Endothelial cell of umbilical vein (primary cell): ENCODE results near the gene ZKSCAN3. TPM values are rescaled to one million over a fixed set of nuclear protein-coding genes. Genes with fewer than 3 reads are reported as not detected.

Experiments
- BruUV-seq: library from RNA; stranded (reverse); fragments of 400-500 nt; replicated peaks from 2 replicates; lab custom pipeline; 2021; lab: Mats Ljungman, UMichigan
- CTCF ChIA-PET: fragments of 300-600, 350-600 bp; sonication (Branson Sonifier 250); formaldehyde crosslinking; loops from one replicate; lab custom pipeline; 2021; ENCODE audit warnings: antibody characterized with exemption, inconsistent platforms; lab: Charles Lee
- POLR2A ChIA-PET: fragments of 300-600, 350-600 bp; sonication (Branson Sonifier 250); formaldehyde crosslinking; loops from one replicate; lab custom pipeline; 2021; ENCODE audit warnings: antibody characterized with exemption, inconsistent platforms; lab: Charles Lee
- DNase-seq: peaks from one replicate; pipeline ENCODE4 v3.0.0-alpha.2; 2011; ENCODE audit warnings: low read depth, low spot score
- FAIRE-seq: peaks from 2 replicates; lab custom pipeline; 2011; peaks lifted over from hg19 to GRCh38; lab: Jason Lieb, UNC
- H2AFZ ChIP-seq: 2 replicates; pipeline ENCODE4 v1.6.0; 2012; ENCODE audit warnings: low read depth, low read length, control low read depth, inconsistent platforms
- H3K27ac ChIP-seq: 2 replicates; pipeline ENCODE4 v1.5.1; 2011; ENCODE audit warnings: low read depth, mild to moderate bottlenecking, control low read depth, low read length, moderate library complexity; ENCODE audit not compliant: insufficient read depth
- H3K27me3 ChIP-seq, 2 experiments: 2 replicates each; pipeline versions ENCODE4 v1.6.0 to v1.6.1; 2011; ENCODE audit warnings: low read length in 2 of 2, mixed read lengths in 1 of 2; ENCODE audit not compliant: control insufficient read depth in 2 of 2, insufficient read depth in 2 of 2
- H3K36me3 ChIP-seq, 2 experiments: 2 replicates in 1 of 2; 3 replicates in 1 of 2; pipeline ENCODE4 v1.5.1; 2011; ENCODE audit warnings: low read length in 2 of 2, mild to moderate bottlenecking in 1 of 2, moderate library complexity in 1 of 2; ENCODE audit not compliant: control insufficient read depth in 2 of 2, insufficient read depth in 2 of 2; ENCODE audit errors: extremely low read depth in 1 of 2
- H3K4me1 ChIP-seq: 3 replicates; pipeline ENCODE4 v1.5.1; 2011; ENCODE audit warnings: mild to moderate bottlenecking, low read length; ENCODE audit not compliant: control insufficient read depth, insufficient read depth; ENCODE audit errors: extremely low read depth
- H3K4me2 ChIP-seq: 2 replicates; pipeline ENCODE4 v1.6.1; 2011; ENCODE audit warnings: low read length, control low read depth, mixed read lengths; ENCODE audit not compliant: insufficient read depth
- H3K4me3 ChIP-seq, 3 experiments: fragments of 200-600 bp in 1 of 3; sonication (generic), shearing (Covaris generic) in 1 of 3; replicated peaks in 1 of 3; 2 replicates each; pipeline ENCODE4 v1.5.1; 2011 to 2016; ENCODE audit warnings: control low read depth in 3 of 3, low read length in 3 of 3, mild to moderate bottlenecking in 2 of 3, inconsistent platforms in 1 of 3, low read depth in 1 of 3, moderate library complexity in 1 of 3; ENCODE audit not compliant: insufficient read depth in 1 of 3
- H3K79me2 ChIP-seq: 2 replicates; pipeline ENCODE4 v1.6.0; 2012; ENCODE audit warnings: low read length, inconsistent platforms; ENCODE audit not compliant: control insufficient read depth, insufficient read depth
- H3K9ac ChIP-seq: replicated peaks from 2 replicates; pipeline ENCODE3; 2011; ENCODE audit warnings: low read length, control low read depth; ENCODE audit not compliant: insufficient read depth; ENCODE audit errors: extremely low read depth
- H3K9me1 ChIP-seq: replicated peaks from 3 replicates; pipeline ENCODE4 v1.6.0; 2011; ENCODE audit warnings: mild to moderate bottlenecking, low read length; ENCODE audit not compliant: control insufficient read depth, insufficient read depth; ENCODE audit errors: extremely low read depth
- H3K9me3 ChIP-seq: replicated peaks from 2 replicates; pipeline ENCODE4 v1.5.1; 2012; ENCODE audit warnings: low read length, inconsistent platforms; ENCODE audit not compliant: control insufficient read depth, insufficient read depth
- H4K20me1 ChIP-seq: replicated peaks from 2 replicates; pipeline ENCODE3; 2011; ENCODE audit warnings: mild to moderate bottlenecking, low read length; ENCODE audit not compliant: control insufficient read depth, insufficient read depth; ENCODE audit errors: extremely low read depth
- EZH2 ChIP-seq: IDR thresholded peaks from 2 replicates; pipeline ENCODE4 v1.6.1; 2012; ENCODE audit warnings: borderline replicate concordance, low read depth, mild to moderate bottlenecking, moderate library complexity, low read length, inconsistent platforms; ENCODE audit not compliant: severe bottlenecking
- FOS ChIP-seq: IDR thresholded peaks from 2 replicates; pipeline ENCODE4 v1.6.1; 2011; ENCODE audit warnings: mild to moderate bottlenecking, low read length, moderate library complexity, borderline replicate concordance; ENCODE audit not compliant: insufficient read depth
- GATA2 ChIP-seq: IDR thresholded peaks from 2 replicates; pipeline ENCODE4 v1.7.0; 2011; ENCODE audit warnings: low read depth, mild to moderate bottlenecking, moderate library complexity, mixed read lengths, low read length; ENCODE audit not compliant: insufficient read length, insufficient read depth
- JUN ChIP-seq: IDR thresholded peaks from 2 replicates; pipeline ENCODE4 v1.6.1; 2011; ENCODE audit warnings: borderline replicate concordance, low read depth; ENCODE audit not compliant: insufficient read length, insufficient read depth
- MAX ChIP-seq: IDR thresholded peaks from 2 replicates; pipeline ENCODE4 v1.6.1; 2011; ENCODE audit not compliant: insufficient read depth, insufficient read length
- MYC ChIP-seq: IDR thresholded peaks from one replicate; pipeline ENCODE4 v1.6.1; 2011; ENCODE audit warnings: mild to moderate bottlenecking, low read depth, low read length
- POLR2A ChIP-seq: IDR thresholded peaks from 2 replicates; pipeline ENCODE4 v1.6.1; 2012; ENCODE audit warnings: low read depth, mild to moderate bottlenecking, control low read depth, low read length
- POLR2AphosphoS5 ChIP-seq: IDR thresholded peaks from 2 replicates; pipeline ENCODE4 v1.6.1; 2012; ENCODE audit warnings: low read depth, mild to moderate bottlenecking, control low read depth, low read length, moderate library complexity; ENCODE audit not compliant: insufficient read depth
- dilution Hi-C: fragments of 300-500 bp; cut with MboI; formaldehyde crosslinking; loops from one replicate; pipeline ENCODE4 v1.15.0; 2019; ENCODE audit warnings: low sequenced_read_pairs; ENCODE audit not compliant: extremely low pct_ligation_motif_present
- intact Hi-C: fragments of 100-400 bp; cut with micrococcal nuclease; formaldehyde crosslinking; loops from one replicate; pipeline ENCODE4 v1.10.0; 2022
- polyA plus RNA-seq, 4 experiments: library from polyadenylated mRNA; depleted of rRNA in 3 of 4; stranded (reverse) in 3 of 4; unstranded in 1 of 4; fragments of >200 nt; gene quantifications; 2 replicates each; pipeline versions ENCODE4 v1.2.1 to v1.2.3, GENCODE V29; 2011 to 2012; ENCODE audit warnings: missing spikeins in 1 of 4
- total RNA-seq: library from RNA; stranded (reverse); gene quantifications from 2 replicates; pipeline ENCODE4 v1.2.3, GENCODE V29; 2021
- TF ChIP-seq, protein P1 (sequence below), 2 donors: IDR thresholded peaks; 1 replicate in 1 of 2; 2 replicates in 1 of 2; pipeline ENCODE4 v1.5.1; 2011; ENCODE audit warnings: low read length in 2 of 2, mild to moderate bottlenecking in 2 of 2, moderate library complexity in 2 of 2, control low read depth in 1 of 2, inconsistent platforms in 1 of 2, low read depth in 1 of 2; ENCODE audit not compliant: insufficient read depth in 1 of 2; ENCODE audit errors: extremely low read depth in 1 of 2

The ZKSCAN3 gene
- total and polyA plus RNA-seq, 2 donors (not counting 3 experiments of a cell fraction or from before 2014, with no cell fraction given), result 2.5 to 6.9 TPM

DNA sequence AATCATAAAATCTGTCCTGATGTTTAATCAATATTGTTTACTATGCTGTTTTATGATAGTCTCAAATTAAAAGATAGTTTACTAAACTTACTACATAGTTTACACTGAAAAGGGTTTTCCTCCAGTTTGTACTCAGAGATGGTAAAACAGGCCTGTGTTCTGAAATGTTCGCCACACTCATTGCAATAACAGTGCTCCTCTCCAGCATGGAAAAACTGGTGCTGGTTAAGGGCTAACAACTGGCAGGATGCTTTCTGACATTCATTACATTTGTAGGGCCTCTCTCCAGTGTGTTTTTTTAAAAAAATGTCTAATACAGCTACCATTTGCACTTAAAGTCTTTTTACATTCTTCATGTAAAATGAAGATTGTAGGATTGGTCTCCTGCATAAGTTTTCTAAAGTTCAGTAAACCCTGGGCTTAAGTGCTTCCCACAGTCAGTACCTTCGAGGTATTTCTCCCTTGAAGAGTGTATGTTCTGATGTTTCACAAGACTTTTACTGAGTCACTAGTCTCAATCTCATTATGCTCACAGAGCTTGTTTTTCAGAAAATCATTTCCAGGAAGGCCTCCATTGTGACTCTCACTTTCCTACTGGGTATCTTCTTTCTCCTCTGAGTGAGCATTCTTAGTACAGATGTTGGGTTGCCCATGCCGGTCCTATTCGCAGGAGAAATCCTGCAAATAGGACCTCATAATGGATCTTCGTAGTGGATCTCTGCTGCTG lies 58.5 kb downstream of the ZKSCAN3 start:
- FAIRE-seq (no peak), DNase-seq (no peak)
- POLR2A ChIA-PET, result no interaction called here
- Histone ChIP-seq H3K79me2 (no peaks in the 10 kb centered on the region), H3K9me3 (no peaks in the 10 kb centered on the region), H2AFZ (no peak overlapping the region), H3K4me3 (no peak overlapping the region), H3K4me1 (no peaks in the 10 kb centered on the region), H3K9me1 (no peaks in the 10 kb centered on the region), H3K4me2 (no peak overlapping the region), H4K20me1 (no peaks in the 10 kb centered on the region), H3K9ac (no peak overlapping the region), H3K27ac (no peak overlapping the region), H3K27me3 (peaks cover 10 to 21% of the 10 kb centered on the region in 2 experiments), H3K36me3 (no peaks in the 10 kb centered on the region)
- CTCF ChIA-PET, result interaction anchor here (1.3 kb wide), 1 partner anchor 10 kb away, joined by 4 read pairs; no protein-coding TSS in a partner anchor
- dilution Hi-C loops (no loop called here), intact Hi-C loops (no loop called here)
- no TSS peak for BruUV-seq
- TF ChIP-seq POLR2AphosphoS5 (no peak), FOS (no peak)
- TF ChIP-seq, protein P1, sequence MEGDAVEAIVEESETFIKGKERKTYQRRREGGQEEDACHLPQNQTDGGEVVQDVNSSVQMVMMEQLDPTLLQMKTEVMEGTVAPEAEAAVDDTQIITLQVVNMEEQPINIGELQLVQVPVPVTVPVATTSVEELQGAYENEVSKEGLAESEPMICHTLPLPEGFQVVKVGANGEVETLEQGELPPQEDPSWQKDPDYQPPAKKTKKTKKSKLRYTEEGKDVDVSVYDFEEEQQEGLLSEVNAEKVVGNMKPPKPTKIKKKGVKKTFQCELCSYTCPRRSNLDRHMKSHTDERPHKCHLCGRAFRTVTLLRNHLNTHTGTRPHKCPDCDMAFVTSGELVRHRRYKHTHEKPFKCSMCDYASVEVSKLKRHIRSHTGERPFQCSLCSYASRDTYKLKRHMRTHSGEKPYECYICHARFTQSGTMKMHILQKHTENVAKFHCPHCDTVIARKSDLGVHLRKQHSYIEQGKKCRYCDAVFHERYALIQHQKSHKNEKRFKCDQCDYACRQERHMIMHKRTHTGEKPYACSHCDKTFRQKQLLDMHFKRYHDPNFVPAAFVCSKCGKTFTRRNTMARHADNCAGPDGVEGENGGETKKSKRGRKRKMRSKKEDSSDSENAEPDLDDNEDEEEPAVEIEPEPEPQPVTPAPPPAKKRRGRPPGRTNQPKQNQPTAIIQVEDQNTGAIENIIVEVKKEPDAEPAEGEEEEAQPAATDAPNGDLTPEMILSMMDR (IDR thresholded peaks at IDR 0.05; ENCODE audit: extremely low read depth in 1 of 2, insufficient read depth in 1 of 2, low read depth in 1 of 2, low read length in 2 of 2), result no peak

DNA sequence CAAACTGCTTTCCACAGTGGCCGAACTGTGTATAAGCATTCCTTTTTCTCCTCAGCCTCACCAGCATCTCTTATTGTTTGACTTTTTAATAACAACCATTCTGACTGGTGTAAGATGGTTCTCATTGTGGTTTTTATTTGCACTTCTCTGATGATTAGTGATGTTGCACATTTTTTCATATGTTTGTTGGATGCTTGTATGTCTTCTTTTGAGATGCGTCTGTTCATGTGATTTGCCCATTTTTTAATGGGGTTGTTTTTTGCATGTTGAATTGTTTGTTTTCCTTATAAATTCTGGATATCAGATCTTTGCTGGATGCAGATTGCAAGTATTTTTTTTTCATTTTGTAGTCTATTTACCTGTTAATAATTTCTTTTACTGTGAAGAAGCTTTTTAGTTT lies 61.0 kb downstream of the ZKSCAN3 start:
- Histone ChIP-seq H3K27ac (no peak overlapping the region), H3K4me3 (no peak overlapping the region), H3K9me3 (no peaks in the 10 kb centered on the region), H3K79me2 (no peaks in the 10 kb centered on the region), H4K20me1 (no peaks in the 10 kb centered on the region), H3K36me3 (no peaks in the 10 kb centered on the region), H3K4me2 (no peak overlapping the region), H3K27me3 (peaks cover 10 to 21% of the 10 kb centered on the region in 2 experiments), H3K9ac (no peak overlapping the region), H3K4me1 (no peaks in the 10 kb centered on the region), H3K9me1 (no peaks in the 10 kb centered on the region), H2AFZ (no peak overlapping the region)
- intact Hi-C loops (no loop called here), dilution Hi-C loops (no loop called here)
- ChIA-PET CTCF (no interaction called here), POLR2A (no interaction called here)
- BruUV-seq, result no TSS peak
- FAIRE-seq (no peak), DNase-seq (no peak)
- TF ChIP-seq, protein P1 (IDR thresholded peaks at IDR 0.05; ENCODE audit: extremely low read depth in 1 of 2, insufficient read depth in 1 of 2, low read depth in 1 of 2, low read length in 2 of 2), result no peak
- TF ChIP-seq POLR2A, result no peak
- TF ChIP-seq JUN, result no peak
- TF ChIP-seq MYC, result no peak
- TF ChIP-seq EZH2, result no peak
- TF ChIP-seq FOS, result no peak
- no peak for TF ChIP-seq POLR2AphosphoS5
- TF ChIP-seq MAX, result no peak
- TF ChIP-seq GATA2, result no peak
